Naive thymus-derived CD4-positive, alpha-beta T cell (primary cell): ENCODE measurements around the gene UBC. TPM values are rescaled to one million over a fixed set of nuclear protein-coding genes. Genes with fewer than 3 reads are reported as not detected.
A peak's percentile ranks its signal among the peaks of the same experiment; 100 is the strongest.

Source experiments
- ATAC-seq: fragments of 150-1000 bp; cut with Tn5 transposase; 2 replicates; pipeline ENCODE4 v1.10.0; 2021; ENCODE audit warnings: mild to moderate bottlenecking, moderate library complexity
- CTCF ChIA-PET: fragments of 350-600 bp; sonication (Branson Sonifier 250); formaldehyde crosslinking; loops from one replicate; lab custom pipeline; 2021; ENCODE audit warnings: antibody characterized with exemption; lab: Charles Lee
- POLR2A ChIA-PET: fragments of 350-600 bp; sonication (Branson Sonifier 250); formaldehyde crosslinking; loops from one replicate; lab custom pipeline; 2021; ENCODE audit warnings: antibody characterized with exemption, inconsistent platforms; lab: Charles Lee
- DNase-seq, 9 donors: peaks; one replicate each; pipeline versions ENCODE4 v3.0.0 to v3.0.0-alpha.2; 2020 to 2022; ENCODE audit warnings: mixed read lengths in 1 of 9
- H3K27ac ChIP-seq: one replicate; pipeline ENCODE4 v1.7.0; 2013; ENCODE audit warnings: mild to moderate bottlenecking, low read depth, low read length, moderate library complexity
- H3K27me3 ChIP-seq, 2 donors: one replicate each; pipeline ENCODE4 v1.7.0; 2013; ENCODE audit warnings: low read length in 2 of 2, mild to moderate bottlenecking in 2 of 2, moderate library complexity in 2 of 2; ENCODE audit not compliant: control insufficient read depth in 2 of 2, insufficient read depth in 2 of 2
- H3K36me3 ChIP-seq, 3 experiments: 1 replicate in 2 of 3; 2 replicates in 1 of 3; pipeline ENCODE4 v1.7.0; 2013; ENCODE audit warnings: low read length in 3 of 3, mild to moderate bottlenecking in 3 of 3, moderate library complexity in 1 of 3; ENCODE audit not compliant: insufficient read depth in 3 of 3, control insufficient read depth in 2 of 3
- H3K4me1 ChIP-seq, 2 donors: one replicate each; pipeline ENCODE4 v1.7.0; 2013; ENCODE audit warnings: low read length in 2 of 2, mild to moderate bottlenecking in 2 of 2, moderate library complexity in 1 of 2; ENCODE audit not compliant: control insufficient read depth in 2 of 2, insufficient read depth in 2 of 2
- H3K4me3 ChIP-seq: 2 replicates; pipeline ENCODE4 v1.7.0; 2013; ENCODE audit warnings: mild to moderate bottlenecking, low read length
- H3K9me3 ChIP-seq, 3 experiments: 1 replicate in 2 of 3; 2 replicates in 1 of 3; pipeline ENCODE4 v1.7.0; 2013; ENCODE audit warnings: low read length in 3 of 3; ENCODE audit not compliant: control insufficient read depth in 2 of 3
- H3K27ac Mint-ChIP-seq, 9 donors: one replicate each; pipeline ENCODE4 v1.8.0; 2020 to 2022; ENCODE audit warnings: mixed read lengths in 9 of 9, mild to moderate bottlenecking in 8 of 9, moderate library complexity in 5 of 9, inconsistent platforms in 2 of 9
- H3K27me3 Mint-ChIP-seq, 5 donors: one replicate each; pipeline ENCODE4 v1.8.0; 2021 to 2022; ENCODE audit warnings: mixed read lengths in 5 of 5, mild to moderate bottlenecking in 1 of 5
- H3K36me3 Mint-ChIP-seq, 5 donors: one replicate each; pipeline ENCODE4 v1.8.0; 2020 to 2022; ENCODE audit warnings: mixed read lengths in 5 of 5, mild to moderate bottlenecking in 3 of 5, inconsistent platforms in 1 of 5
- H3K4me1 Mint-ChIP-seq, 7 donors: one replicate each; pipeline ENCODE4 v1.8.0; 2020 to 2022; ENCODE audit warnings: mixed read lengths in 7 of 7, mild to moderate bottlenecking in 3 of 7, inconsistent platforms in 1 of 7
- H3K4me3 Mint-ChIP-seq, 10 donors: one replicate each; pipeline ENCODE4 v1.8.0; 2020 to 2022; ENCODE audit warnings: mild to moderate bottlenecking in 10 of 10, mixed read lengths in 10 of 10, moderate library complexity in 6 of 10, inconsistent platforms in 2 of 10
- H3K9me3 Mint-ChIP-seq, 11 donors: one replicate each; pipeline ENCODE4 v1.8.0; 2020 to 2022; ENCODE audit warnings: mixed read lengths in 11 of 11, mild to moderate bottlenecking in 4 of 11, inconsistent platforms in 1 of 11, moderate library complexity in 1 of 11
- intact Hi-C, 2 donors: fragments of 100-400 bp; cut with micrococcal nuclease; formaldehyde crosslinking; loops; one replicate each; pipeline ENCODE4 v1.15.1; 2023
- polyA plus RNA-seq, 2 donors: library from polyadenylated mRNA; unstranded; fragments of 300-500 nt; fragmentation: Illumina TruSeq; gene quantifications; one replicate each; pipeline ENCODE4 v1.2.3, GENCODE V29; 2021
- total RNA-seq, 6 experiments: library from RNA in 5 of 6; stranded (reverse) in 5 of 6; gene quantifications; 1 replicate in 5 of 6; 2 replicates in 1 of 6; pipeline ENCODE4 v1.2.3 and lab custom pipeline; 2021 to 2026

UBC gene
- total and polyA plus RNA-seq, 7 experiments from 2014 or later: 753 to 1,865 (median 945) TPM

DNA sequence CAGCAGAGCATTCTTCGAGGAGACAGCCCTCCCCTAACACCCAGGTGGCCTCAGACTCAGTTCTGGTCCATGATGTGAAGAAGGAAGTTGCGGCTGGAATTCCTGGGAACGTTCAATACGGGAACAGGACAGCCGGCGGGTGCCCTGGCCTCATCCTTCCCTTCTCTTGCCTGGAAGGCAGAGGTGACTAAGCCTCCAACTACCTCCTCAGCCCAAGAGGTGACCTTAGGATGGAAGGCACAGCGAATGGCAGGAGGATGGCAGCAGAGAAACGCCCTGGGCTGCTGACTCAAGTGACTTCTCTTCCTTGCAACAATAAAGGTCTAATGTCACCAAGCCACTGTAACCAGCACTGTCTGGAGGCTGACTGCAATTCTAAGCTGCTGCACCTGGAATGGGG, 38.4 kb upstream of the UBC start:
- DNase-seq (no peak), ATAC-seq (no peak)
- Histone ChIP-seq H3K4me1 (no peaks in the 10 kb centered on the region), H3K27me3 (no peaks in the 10 kb centered on the region), H3K36me3 (peaks cover 0 to 93% (median 24%) of the 10 kb centered on the region in 3 experiments), H3K4me3 (no peak overlapping the region), H3K9me3 (no peaks in the 10 kb centered on the region), H3K27ac (no peak overlapping the region)
- POLR2A ChIA-PET: no interaction called here
- no peaks in the 10 kb centered on the region for H3K9me3 Mint-ChIP-seq
- no peaks in the 10 kb centered on the region for H3K4me1 Mint-ChIP-seq
- H3K36me3 Mint-ChIP-seq: peaks cover 4 to 40% (median 11%) of the 10 kb centered on the region in 5 donors
- CTCF ChIA-PET: no interaction called here
- H3K27me3 Mint-ChIP-seq: no peaks in the 10 kb centered on the region
- H3K27ac Mint-ChIP-seq: no peak overlapping the region
- H3K4me3 Mint-ChIP-seq: no peak overlapping the region
- intact Hi-C loops: no loop called here

DNA sequence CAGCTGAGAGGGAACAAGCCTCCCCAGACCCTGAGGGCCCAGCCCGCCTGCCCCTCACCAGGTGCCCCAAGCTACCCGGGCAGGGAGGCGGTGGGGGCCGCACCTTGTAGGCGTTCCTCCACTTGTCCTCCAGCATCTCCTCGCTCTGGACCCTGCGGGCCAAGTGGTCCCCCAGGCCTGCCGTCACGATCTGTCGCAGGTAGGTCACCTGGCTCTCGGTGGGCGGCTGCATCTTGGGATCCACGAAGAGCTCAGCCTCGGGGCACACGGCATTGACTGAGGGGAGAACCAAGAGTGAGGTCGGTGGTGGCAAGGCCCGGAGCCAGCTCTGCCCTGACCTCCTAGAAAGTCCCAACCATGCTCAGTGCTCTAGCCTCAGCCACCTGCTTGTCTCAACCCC, 37.8 kb upstream of the UBC start:
- POLR2A ChIA-PET: no interaction called here
- Mint-ChIP-seq H3K27me3 (no peaks in the 10 kb centered on the region), H3K4me3 (no peak overlapping the region), H3K27ac (no peak overlapping the region), H3K36me3 (peaks cover 4 to 36% (median 8%) of the 10 kb centered on the region in 5 donors), H3K9me3 (no peaks in the 10 kb centered on the region), H3K4me1 (no peaks in the 10 kb centered on the region)
- CTCF ChIA-PET: interaction anchor here (0.7 kb wide), 1 partner anchor 14 kb away, joined by 3 read pairs; no protein-coding TSS in a partner anchor
- no peak for ATAC-seq
- no peaks in the 10 kb centered on the region for H3K27me3 ChIP-seq
- H3K36me3 ChIP-seq: peaks cover 0 to 95% (median 24%) of the 10 kb centered on the region in 3 experiments
- no peak overlapping the region for H3K4me3 ChIP-seq
- intact Hi-C loops: no loop called here
- H3K9me3 ChIP-seq: no peaks in the 10 kb centered on the region
- H3K27ac ChIP-seq: no peak overlapping the region
- DNase-seq: no peak
- H3K4me1 ChIP-seq: no peaks in the 10 kb centered on the region

- POLR2A ChIA-PET: no interaction called here
- no peak for DNase-seq
- peaks cover 0 to 2% (median 0%) of the 10 kb centered on the region in 7 donors for H3K4me1 Mint-ChIP-seq
- peaks cover 4 to 38% (median 8%) of the 10 kb centered on the region in 5 donors for H3K36me3 Mint-ChIP-seq
- Histone ChIP-seq H3K4me3 (no peak overlapping the region), H3K9me3 (no peaks in the 10 kb centered on the region), H3K27ac (no peak overlapping the region), H3K27me3 (no peaks in the 10 kb centered on the region), H3K36me3 (peaks cover 0 to 84% (median 19%) of the 10 kb centered on the region in 3 experiments), H3K4me1 (no peaks in the 10 kb centered on the region)
- H3K27me3 Mint-ChIP-seq: no peaks in the 10 kb centered on the region
- no peak for ATAC-seq
- no peak overlapping the region for H3K27ac Mint-ChIP-seq
- intact Hi-C loops: no loop called here
- no peaks in the 10 kb centered on the region for H3K9me3 Mint-ChIP-seq
- CTCF ChIA-PET: interaction anchor here (1.0 to 1.9 kb wide), 2 partner anchors 10 to 43 kb away, joined by 3 to 6 read pairs; no protein-coding TSS in a partner anchor
- no peak overlapping the region for H3K4me3 Mint-ChIP-seq
Observed at GRCh38 chr12:124949779-124950728, 35.6 kb upstream of the UBC start.

DNA sequence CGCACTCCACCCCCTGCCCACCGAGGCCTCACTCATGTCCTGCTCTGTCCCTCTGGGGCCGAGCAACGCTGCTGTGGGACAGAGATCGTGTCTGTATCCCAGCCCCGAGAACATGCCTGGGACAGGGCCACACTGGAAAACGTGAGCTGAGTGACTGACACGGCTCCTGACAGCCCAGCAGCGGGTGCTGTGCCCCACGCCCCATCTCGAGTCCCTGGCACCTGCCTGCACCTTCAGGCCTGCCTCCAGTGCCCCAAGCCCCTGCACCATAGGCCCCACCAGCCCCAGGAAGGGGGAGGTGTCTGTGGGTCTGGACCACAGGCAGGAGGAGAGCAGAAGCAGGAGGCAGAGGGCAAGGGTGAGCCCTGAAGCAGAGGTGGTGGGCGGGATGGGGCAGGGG, 34.6 kb upstream of the UBC start:
- intact Hi-C loops: no loop called here
- Histone ChIP-seq H3K9me3 (no peaks in the 10 kb centered on the region), H3K4me1 (no peaks in the 10 kb centered on the region), H3K27ac (no peak overlapping the region), H3K36me3 (peaks cover 0 to 74% (median 14%) of the 10 kb centered on the region in 3 experiments), H3K27me3 (no peaks in the 10 kb centered on the region), H3K4me3 (no peak overlapping the region)
- peaks cover 4 to 36% (median 8%) of the 10 kb centered on the region in 5 donors for H3K36me3 Mint-ChIP-seq
- DNase-seq (no peak), ATAC-seq (no peak)
- no peaks in the 10 kb centered on the region for H3K27me3 Mint-ChIP-seq
- POLR2A ChIA-PET: no interaction called here
- H3K9me3 Mint-ChIP-seq: no peaks in the 10 kb centered on the region
- CTCF ChIA-PET: interaction anchor here (1.9 kb wide), 1 partner anchor 9 kb away, joined by 6 read pairs; no protein-coding TSS in a partner anchor
- H3K27ac Mint-ChIP-seq: peak overlapping the region in 1 of 9 donors; percentile 18
- H3K4me1 Mint-ChIP-seq: peaks cover 0 to 2% (median 0%) of the 10 kb centered on the region in 7 donors
- H3K4me3 Mint-ChIP-seq: no peak overlapping the region

- Histone ChIP-seq H3K36me3 (peaks cover 0 to 61% (median 17%) of the 10 kb centered on the region in 3 experiments), H3K27ac (no peak overlapping the region), H3K4me1 (no peaks in the 10 kb centered on the region), H3K9me3 (no peaks in the 10 kb centered on the region), H3K27me3 (no peaks in the 10 kb centered on the region), H3K4me3 (no peak overlapping the region)
- ChIA-PET CTCF (no interaction called here), POLR2A (interaction anchor here (1.2 kb wide), 1 partner anchor 30 kb away, joined by 3 read pairs; no protein-coding TSS in a partner anchor)
- no peaks in the 10 kb centered on the region for H3K9me3 Mint-ChIP-seq
- intact Hi-C loops: no loop called here
- no peak overlapping the region for H3K4me3 Mint-ChIP-seq
- ATAC-seq (no peak), DNase-seq (no peak)
- no peak overlapping the region for H3K27ac Mint-ChIP-seq
- H3K4me1 Mint-ChIP-seq: peaks cover 0 to 2% (median 0%) of the 10 kb centered on the region in 7 donors
- H3K36me3 Mint-ChIP-seq: peaks cover 7 to 32% (median 8%) of the 10 kb centered on the region in 5 donors
- no peaks in the 10 kb centered on the region for H3K27me3 Mint-ChIP-seq
Observed at GRCh38 chr12:124947561-124948398, 33.3 kb upstream of the UBC start.

- ChIA-PET CTCF (no interaction called here), POLR2A (interaction anchor here (1.2 kb wide), 1 partner anchor 29 kb away, joined by 3 read pairs; no protein-coding TSS in a partner anchor)
- no peaks in the 10 kb centered on the region for H3K4me1 ChIP-seq
- Mint-ChIP-seq H3K4me1 (peaks cover 0 to 3% (median 0%) of the 10 kb centered on the region in 7 donors), H3K36me3 (peaks cover 7 to 32% (median 8%) of the 10 kb centered on the region in 5 donors), H3K27me3 (no peaks in the 10 kb centered on the region), H3K27ac (no peak overlapping the region), H3K4me3 (no peak overlapping the region), H3K9me3 (no peaks in the 10 kb centered on the region)
- H3K9me3 ChIP-seq: no peaks in the 10 kb centered on the region
- H3K27ac ChIP-seq: no peak overlapping the region
- H3K27me3 ChIP-seq: no peaks in the 10 kb centered on the region
- no peak for ATAC-seq
- intact Hi-C loops: no loop called here
- H3K36me3 ChIP-seq: peaks cover 0 to 53% (median 17%) of the 10 kb centered on the region in 3 experiments
- DNase-seq: no peak
- no peak overlapping the region for H3K4me3 ChIP-seq
Observed at GRCh38 chr12:124947013-124947412, 32.6 kb upstream of the UBC start.
